ENCODE data around the gene UBN2. TPM values are rescaled to one million over a fixed set of nuclear protein-coding genes. Genes with fewer than 3 reads are reported as not detected.

The UBN2 gene
- total RNA-seq, 1 donor from 2014 or later, result 31.7 TPM

DNA sequence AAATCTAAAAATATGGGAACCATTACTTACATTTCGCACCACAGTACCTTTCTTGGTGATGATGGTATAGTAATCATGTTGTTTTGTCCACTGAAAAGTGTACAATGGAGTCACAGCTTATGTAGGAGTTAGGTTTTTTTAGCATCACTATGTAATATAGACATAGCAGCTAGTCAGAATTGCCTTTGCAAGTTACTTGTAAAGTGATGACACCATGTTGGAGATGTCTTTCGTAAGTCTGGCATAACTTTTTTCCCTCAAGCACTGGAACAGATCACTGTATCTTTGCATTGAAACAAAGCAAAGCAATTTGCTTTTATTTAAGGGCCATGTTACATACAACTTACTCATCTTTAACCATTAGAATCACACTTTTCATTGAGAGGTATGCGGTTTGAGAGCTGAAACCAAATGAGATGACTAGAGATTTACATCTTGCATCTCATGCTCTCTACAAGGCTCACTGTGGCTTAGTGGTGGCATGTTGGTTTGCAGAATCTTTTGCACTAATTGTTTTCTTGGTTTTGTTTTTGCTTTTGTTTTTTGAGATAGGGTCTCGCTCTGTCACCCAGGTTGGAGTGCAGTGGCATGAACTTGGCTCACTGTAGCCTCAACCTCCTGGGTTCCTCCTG is 18.3 kb downstream of the UBN2 start:
- H3K4me1 Mint-ChIP-seq (ENCODE audit: unreplicated experiment), result no peaks in the 10 kb centered on the region
- no peaks in the 10 kb centered on the region for H3K9me3 Mint-ChIP-seq
- H3K36me3 Mint-ChIP-seq, result peaks cover 29% of the 10 kb centered on the region
- H3K4me3 Mint-ChIP-seq, result no peak overlapping the region
- no peak overlapping the region for H3K27ac Mint-ChIP-seq
- TF ChIP-seq, protein P1, sequence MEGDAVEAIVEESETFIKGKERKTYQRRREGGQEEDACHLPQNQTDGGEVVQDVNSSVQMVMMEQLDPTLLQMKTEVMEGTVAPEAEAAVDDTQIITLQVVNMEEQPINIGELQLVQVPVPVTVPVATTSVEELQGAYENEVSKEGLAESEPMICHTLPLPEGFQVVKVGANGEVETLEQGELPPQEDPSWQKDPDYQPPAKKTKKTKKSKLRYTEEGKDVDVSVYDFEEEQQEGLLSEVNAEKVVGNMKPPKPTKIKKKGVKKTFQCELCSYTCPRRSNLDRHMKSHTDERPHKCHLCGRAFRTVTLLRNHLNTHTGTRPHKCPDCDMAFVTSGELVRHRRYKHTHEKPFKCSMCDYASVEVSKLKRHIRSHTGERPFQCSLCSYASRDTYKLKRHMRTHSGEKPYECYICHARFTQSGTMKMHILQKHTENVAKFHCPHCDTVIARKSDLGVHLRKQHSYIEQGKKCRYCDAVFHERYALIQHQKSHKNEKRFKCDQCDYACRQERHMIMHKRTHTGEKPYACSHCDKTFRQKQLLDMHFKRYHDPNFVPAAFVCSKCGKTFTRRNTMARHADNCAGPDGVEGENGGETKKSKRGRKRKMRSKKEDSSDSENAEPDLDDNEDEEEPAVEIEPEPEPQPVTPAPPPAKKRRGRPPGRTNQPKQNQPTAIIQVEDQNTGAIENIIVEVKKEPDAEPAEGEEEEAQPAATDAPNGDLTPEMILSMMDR (conservative IDR thresholded peaks at IDR 0.05), result no peak
- no peaks in the 10 kb centered on the region for H3K27me3 Mint-ChIP-seq
- DNase-seq (ENCODE audit: extremely low spot score, unreplicated experiment), result no peak

- Mint-ChIP-seq H3K27ac (no peak overlapping the region), H3K4me3 (no peak overlapping the region), H3K36me3 (peaks cover 23% of the 10 kb centered on the region), H3K4me1 (ENCODE audit: unreplicated experiment) (no peaks in the 10 kb centered on the region), H3K9me3 (no peaks in the 10 kb centered on the region), H3K27me3 (no peaks in the 10 kb centered on the region)
- DNase-seq (ENCODE audit: extremely low spot score, unreplicated experiment), result no peak
- TF ChIP-seq, protein P1 (conservative IDR thresholded peaks at IDR 0.05), result no peak
Observed at GRCh38 chr7:139252451-139252850, 21.4 kb downstream of the UBN2 start.

GRCh38 chr7:139254281-139254680 is 23.2 kb downstream of the UBN2 start:
- DNase-seq (ENCODE audit: extremely low spot score, unreplicated experiment), result no peak
- H3K4me1 Mint-ChIP-seq (ENCODE audit: unreplicated experiment), result no peaks in the 10 kb centered on the region
- H3K4me3 Mint-ChIP-seq, result no peak overlapping the region
- H3K36me3 Mint-ChIP-seq, result peaks cover 18% of the 10 kb centered on the region
- H3K27me3 Mint-ChIP-seq, result no peaks in the 10 kb centered on the region
- H3K27ac Mint-ChIP-seq, result no peak overlapping the region
- TF ChIP-seq, protein P1 (conservative IDR thresholded peaks at IDR 0.05), result no peak
- no peaks in the 10 kb centered on the region for H3K9me3 Mint-ChIP-seq

GRCh38 chr7:139254728-139255127 is 23.7 kb downstream of the UBN2 start:
- H3K4me3 Mint-ChIP-seq, result no peak overlapping the region
- H3K36me3 Mint-ChIP-seq, result peaks cover 18% of the 10 kb centered on the region
- TF ChIP-seq, protein P1 (conservative IDR thresholded peaks at IDR 0.05), result no peak
- H3K27ac Mint-ChIP-seq, result no peak overlapping the region
- H3K4me1 Mint-ChIP-seq (ENCODE audit: unreplicated experiment), result no peaks in the 10 kb centered on the region
- no peaks in the 10 kb centered on the region for H3K27me3 Mint-ChIP-seq
- no peaks in the 10 kb centered on the region for H3K9me3 Mint-ChIP-seq
- no peak for DNase-seq (ENCODE audit: extremely low spot score, unreplicated experiment)

GRCh38 chr7:139255290-139255689 is 24.3 kb downstream of the UBN2 start:
- no peak overlapping the region for H3K27ac Mint-ChIP-seq
- no peaks in the 10 kb centered on the region for H3K27me3 Mint-ChIP-seq
- no peaks in the 10 kb centered on the region for H3K4me1 Mint-ChIP-seq (ENCODE audit: unreplicated experiment)
- H3K36me3 Mint-ChIP-seq, result peaks cover 18% of the 10 kb centered on the region
- no peak for DNase-seq (ENCODE audit: extremely low spot score, unreplicated experiment)
- H3K4me3 Mint-ChIP-seq, result no peak overlapping the region
- H3K9me3 Mint-ChIP-seq, result no peaks in the 10 kb centered on the region
- TF ChIP-seq, protein P1 (conservative IDR thresholded peaks at IDR 0.05), result no peak

All from type B pancreatic cell (in vitro differentiated cells).